Smooth muscle cell (in vitro differentiated cells): Measurements from ENCODE around the gene SETD9. TPM values are rescaled to one million over a fixed set of nuclear protein-coding genes. Genes with fewer than 3 reads are reported as not detected.

Experiments used
- DNase-seq: peaks from one replicate; lab custom pipeline; 2025; ENCODE audit not compliant: unreplicated experiment; lab: John Stamatoyannopoulos, UW
- H2AFZ ChIP-seq: fragments of 200-600 bp; sonication (generic); 2 replicates; pipeline ENCODE4 v1.6.0; 2016; ENCODE audit warnings: antibody characterized with exemption, low read depth, mild to moderate bottlenecking
- H3F3A ChIP-seq: fragments of 200-600 bp; sonication (generic); 2 replicates; pipeline ENCODE4 v1.6.0; 2017; ENCODE audit warnings: antibody characterized with exemption, low read depth
- H3K27ac ChIP-seq: fragments of 200-600 bp; sonication (generic); 2 replicates; pipeline ENCODE4 v1.5.1; 2016; ENCODE audit warnings: low read depth, mild to moderate bottlenecking
- H3K27me3 ChIP-seq: fragments of 200-600 bp; sonication (generic); 2 replicates; pipeline ENCODE4 v1.6.1; 2016; ENCODE audit warnings: low read depth, mild to moderate bottlenecking
- H3K36me3 ChIP-seq: fragments of 200-600 bp; sonication (generic); 2 replicates; pipeline ENCODE4 v1.5.1; 2016; ENCODE audit warnings: low read depth
- H3K4me1 ChIP-seq: fragments of 200-600 bp; sonication (generic); 2 replicates; pipeline ENCODE4 v1.5.1; 2016; ENCODE audit warnings: low read depth
- H3K4me2 ChIP-seq: fragments of 200-600 bp; sonication (generic); 2 replicates; pipeline ENCODE4 v1.6.0; 2016; ENCODE audit warnings: mild to moderate bottlenecking
- H3K4me3 ChIP-seq: fragments of 200-600 bp; sonication (generic); 2 replicates; pipeline ENCODE4 v1.5.1; 2016; ENCODE audit warnings: mild to moderate bottlenecking
- H3K79me2 ChIP-seq: fragments of 200-600 bp; sonication (generic); 2 replicates; pipeline ENCODE4 v1.6.0; 2016; ENCODE audit warnings: low read depth, mild to moderate bottlenecking
- H3K9ac ChIP-seq: fragments of 200-600 bp; sonication (generic); 2 replicates; pipeline ENCODE4 v1.6.0; 2016; ENCODE audit warnings: low read depth
- H3K9me3 ChIP-seq: fragments of 200-600 bp; sonication (generic); replicated peaks from 2 replicates; pipeline ENCODE4 v1.5.1; 2016; ENCODE audit warnings: low read depth
- H4K20me1 ChIP-seq: fragments of 200-600 bp; sonication (generic); 2 replicates; pipeline ENCODE4 v1.6.0; 2016; ENCODE audit warnings: low read depth
- CTCF ChIP-seq: fragments of 200-600 bp; sonication (generic); IDR thresholded peaks from 2 replicates; pipeline ENCODE4 v1.5.1; 2017; ENCODE audit warnings: borderline replicate concordance, mild to moderate bottlenecking, antibody characterized with exemption; ENCODE audit not compliant: insufficient read depth, poor library complexity, severe bottlenecking
- WGBS: methylation state at CpG from one replicate; pipeline ENCODE4 v1.1.7; 2016; ENCODE audit warnings: low lambda C conversion rate; 5-methylcytosine and 5-hydroxymethylcytosine counted together
- polyA plus RNA-seq: library from polyadenylated mRNA; unstranded; fragments of >200 nt; fragmentation: Nextera tagmentation; extraction: Ambion mirVana; gene quantifications from 2 replicates; pipeline ENCODE4 v1.2.1, GENCODE V29; 2016
- total RNA-seq: library from RNA; depleted of rRNA; stranded (reverse); fragments of >200 nt; gene quantifications from 2 replicates; pipeline ENCODE4 v1.2.3, GENCODE V29; 2014

SETD9 gene
- total and polyA plus RNA-seq, 2 experiments from 2014 or later: 8.6 to 19.8 TPM

- peaks cover 2% of the 10 kb centered on the region for H3K36me3 ChIP-seq
- H2AFZ ChIP-seq: peak overlapping the region; percentile 97
- H3K4me2 ChIP-seq: peak overlapping the region; percentile 87
- TF ChIP-seq CTCF: no peak
- WGBS: 2% methylated on average over 29 of the region's 29 CpGs
- peak overlapping the region; percentile 91 for H3K9ac ChIP-seq
- H3K27me3 ChIP-seq: no peaks in the 10 kb centered on the region
- no peaks in the 10 kb centered on the region for H3K9me3 ChIP-seq
- DNase-seq: no peak
- H3F3A ChIP-seq: peaks cover 13% of the 10 kb centered on the region
- peaks cover 13% of the 10 kb centered on the region for H3K4me1 ChIP-seq
- H3K4me3 ChIP-seq: peak overlapping the region; percentile 72
- H3K27ac ChIP-seq: peak overlapping the region; percentile 98
- H3K79me2 ChIP-seq: peaks cover 10% of the 10 kb centered on the region
- no peaks in the 10 kb centered on the region for H4K20me1 ChIP-seq
Measured at GRCh38 chr5:56910210-56910965, 992 bp downstream of the SETD9 start.

GRCh38 chr5:56913766-56914165 lies 4.4 kb downstream of the SETD9 start:
- Histone ChIP-seq H3K4me3 (no peak overlapping the region), H3K79me2 (peaks cover 10% of the 10 kb centered on the region), H3K27me3 (no peaks in the 10 kb centered on the region), H4K20me1 (no peaks in the 10 kb centered on the region), H3K27ac (no peak overlapping the region), H3K9ac (no peak overlapping the region), H2AFZ (no peak overlapping the region), H3K36me3 (peaks cover 3% of the 10 kb centered on the region), H3K4me2 (no peak overlapping the region), H3K9me3 (no peaks in the 10 kb centered on the region), H3K4me1 (peaks cover 8% of the 10 kb centered on the region), H3F3A (peaks cover 13% of the 10 kb centered on the region)
- DNase-seq: no peak
- 99% methylated on average over 3 of the region's 3 CpGs for WGBS
- no peak for TF ChIP-seq CTCF

- Histone ChIP-seq H3F3A (peaks cover 13% of the 10 kb centered on the region), H3K27ac (no peak overlapping the region), H3K9ac (no peak overlapping the region), H3K4me2 (no peak overlapping the region), H2AFZ (no peak overlapping the region), H3K4me1 (peaks cover 7% of the 10 kb centered on the region), H3K9me3 (no peaks in the 10 kb centered on the region), H3K79me2 (peaks cover 10% of the 10 kb centered on the region), H3K27me3 (no peaks in the 10 kb centered on the region), H3K36me3 (peaks cover 3% of the 10 kb centered on the region), H4K20me1 (no peaks in the 10 kb centered on the region), H3K4me3 (no peak overlapping the region)
- no peak for DNase-seq
- WGBS: 96% methylated on average over 2 of the region's 2 CpGs
- no peak for TF ChIP-seq CTCF
Measured at GRCh38 chr5:56914678-56915077, 5.3 kb downstream of the SETD9 start.

GRCh38 chr5:56917534-56917933 lies 8.1 kb downstream of the SETD9 start:
- TF ChIP-seq CTCF: no peak
- DNase-seq: no peak
- Histone ChIP-seq H3K4me2 (no peak overlapping the region), H3K36me3 (peaks cover 4% of the 10 kb centered on the region), H3K4me3 (no peak overlapping the region), H3K4me1 (no peaks in the 10 kb centered on the region), H3K79me2 (peaks cover 1% of the 10 kb centered on the region), H3K9ac (no peak overlapping the region), H3K27ac (no peak overlapping the region), H3K27me3 (no peaks in the 10 kb centered on the region), H4K20me1 (peaks cover 3% of the 10 kb centered on the region), H2AFZ (no peak overlapping the region), H3K9me3 (no peaks in the 10 kb centered on the region), H3F3A (no peaks in the 10 kb centered on the region)
- 91% methylated on average over 2 of the region's 2 CpGs for WGBS
